Mesothelial cell of epicardium (in vitro differentiated cells): ENCODE results near the gene ADRA1B. TPM values are rescaled to one million over a fixed set of nuclear protein-coding genes. Genes with fewer than 3 reads are reported as not detected.
"Not testable (repeated sequence)": the region's sequence is repeated elsewhere in the genome, so short reads cannot be mapped to it uniquely, and the experiment has no call there.

ENCODE experiments used
- DNase-seq, 2 experiments: peaks; one replicate each; pipeline ENCODE4 v3.0.0; 2021; ENCODE audit warnings: low spot score in 2 of 2; ENCODE audit not compliant: unreplicated experiment in 2 of 2
- H3K27ac Mint-ChIP-seq: 2 replicates; pipeline ENCODE4 v1.8.0; 2021; ENCODE audit warnings: mixed read lengths
- H3K27me3 Mint-ChIP-seq: 2 replicates; pipeline ENCODE4 v1.8.0; 2021; ENCODE audit warnings: low read depth, mixed read lengths
- H3K36me3 Mint-ChIP-seq: 2 replicates; pipeline ENCODE4 v1.8.0; 2021; ENCODE audit warnings: mixed read lengths
- H3K4me1 Mint-ChIP-seq: 2 replicates; pipeline ENCODE4 v1.8.0; 2021; ENCODE audit warnings: mixed read lengths
- H3K4me3 Mint-ChIP-seq: 2 replicates; pipeline ENCODE4 v1.8.0; 2021; ENCODE audit warnings: mild to moderate bottlenecking, moderate library complexity, mixed read lengths
- H3K9me3 Mint-ChIP-seq: 2 replicates; pipeline ENCODE4 v1.8.0; 2021; ENCODE audit warnings: mixed read lengths
- total RNA-seq: library from RNA; stranded (reverse); gene quantifications from 3 replicates; pipeline ENCODE4 v1.2.1, GENCODE V29; 2021
- TF ChIP-seq, protein P1 (sequence below): fragments of 200-600 bp; sonication (generic); IDR thresholded peaks from one replicate; pipeline ENCODE4 v1.5.0; 2021; ENCODE audit warnings: antibody characterized with exemption; ENCODE audit not compliant: unreplicated experiment

The ADRA1B gene
- total RNA-seq, 1 donor from 2014 or later: 2.5 TPM

DNA sequence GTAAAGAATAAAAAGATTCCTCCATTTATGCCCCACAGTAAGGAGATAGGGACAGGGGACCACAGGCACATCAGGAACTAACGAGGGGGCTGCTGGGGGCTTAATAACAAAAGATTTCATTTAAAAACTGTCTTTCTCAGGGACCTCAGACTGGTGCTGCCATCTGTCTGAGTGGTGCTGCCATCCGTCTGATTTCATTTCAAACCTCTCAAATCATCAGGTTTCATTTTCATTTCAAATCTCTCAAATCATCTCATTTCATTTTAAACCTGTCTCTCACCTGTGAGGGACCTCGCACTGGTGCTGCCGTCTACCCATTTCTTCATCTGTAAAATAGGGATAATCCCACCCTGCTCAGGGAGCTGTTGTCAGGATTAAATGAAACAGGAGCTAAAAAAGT lies 45.9 kb downstream of the ADRA1B start:
- TF ChIP-seq, protein P1, sequence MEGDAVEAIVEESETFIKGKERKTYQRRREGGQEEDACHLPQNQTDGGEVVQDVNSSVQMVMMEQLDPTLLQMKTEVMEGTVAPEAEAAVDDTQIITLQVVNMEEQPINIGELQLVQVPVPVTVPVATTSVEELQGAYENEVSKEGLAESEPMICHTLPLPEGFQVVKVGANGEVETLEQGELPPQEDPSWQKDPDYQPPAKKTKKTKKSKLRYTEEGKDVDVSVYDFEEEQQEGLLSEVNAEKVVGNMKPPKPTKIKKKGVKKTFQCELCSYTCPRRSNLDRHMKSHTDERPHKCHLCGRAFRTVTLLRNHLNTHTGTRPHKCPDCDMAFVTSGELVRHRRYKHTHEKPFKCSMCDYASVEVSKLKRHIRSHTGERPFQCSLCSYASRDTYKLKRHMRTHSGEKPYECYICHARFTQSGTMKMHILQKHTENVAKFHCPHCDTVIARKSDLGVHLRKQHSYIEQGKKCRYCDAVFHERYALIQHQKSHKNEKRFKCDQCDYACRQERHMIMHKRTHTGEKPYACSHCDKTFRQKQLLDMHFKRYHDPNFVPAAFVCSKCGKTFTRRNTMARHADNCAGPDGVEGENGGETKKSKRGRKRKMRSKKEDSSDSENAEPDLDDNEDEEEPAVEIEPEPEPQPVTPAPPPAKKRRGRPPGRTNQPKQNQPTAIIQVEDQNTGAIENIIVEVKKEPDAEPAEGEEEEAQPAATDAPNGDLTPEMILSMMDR: no peak
- Mint-ChIP-seq H3K4me1 (peaks cover 2% of the 10 kb centered on the region), H3K9me3 (no peaks in the 10 kb centered on the region), H3K27ac (no peak overlapping the region), H3K36me3 (no peaks in the 10 kb centered on the region), H3K27me3 (peaks cover 9% of the 10 kb centered on the region), H3K4me3 (no peak overlapping the region)
- DNase-seq: no peak

DNA sequence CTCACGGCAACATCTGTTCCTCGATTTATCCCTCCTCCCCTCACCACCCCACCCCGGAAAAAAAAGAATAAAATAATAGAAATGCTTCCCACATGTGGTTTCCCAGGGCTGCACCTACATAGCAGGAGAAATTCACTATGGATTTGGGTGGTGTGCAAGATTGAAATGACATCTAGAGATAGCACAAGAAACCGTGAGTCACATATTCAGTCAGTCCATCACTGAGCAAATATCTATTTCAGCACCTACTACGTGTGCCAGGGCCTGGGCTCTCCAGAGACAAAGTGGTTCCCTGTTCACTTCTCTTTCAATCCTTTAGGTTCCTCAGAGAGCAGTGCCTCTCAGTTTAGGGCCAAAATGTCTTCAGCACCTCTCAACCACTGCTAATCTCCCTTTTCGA lies 47.7 kb downstream of the ADRA1B start:
- DNase-seq: no peak
- Mint-ChIP-seq H3K27me3 (peaks cover 11% of the 10 kb centered on the region), H3K4me1 (peaks cover 2% of the 10 kb centered on the region), H3K27ac (no peak overlapping the region), H3K36me3 (no peaks in the 10 kb centered on the region), H3K4me3 (no peak overlapping the region), H3K9me3 (no peaks in the 10 kb centered on the region)
- TF ChIP-seq, protein P1: no peak

DNA sequence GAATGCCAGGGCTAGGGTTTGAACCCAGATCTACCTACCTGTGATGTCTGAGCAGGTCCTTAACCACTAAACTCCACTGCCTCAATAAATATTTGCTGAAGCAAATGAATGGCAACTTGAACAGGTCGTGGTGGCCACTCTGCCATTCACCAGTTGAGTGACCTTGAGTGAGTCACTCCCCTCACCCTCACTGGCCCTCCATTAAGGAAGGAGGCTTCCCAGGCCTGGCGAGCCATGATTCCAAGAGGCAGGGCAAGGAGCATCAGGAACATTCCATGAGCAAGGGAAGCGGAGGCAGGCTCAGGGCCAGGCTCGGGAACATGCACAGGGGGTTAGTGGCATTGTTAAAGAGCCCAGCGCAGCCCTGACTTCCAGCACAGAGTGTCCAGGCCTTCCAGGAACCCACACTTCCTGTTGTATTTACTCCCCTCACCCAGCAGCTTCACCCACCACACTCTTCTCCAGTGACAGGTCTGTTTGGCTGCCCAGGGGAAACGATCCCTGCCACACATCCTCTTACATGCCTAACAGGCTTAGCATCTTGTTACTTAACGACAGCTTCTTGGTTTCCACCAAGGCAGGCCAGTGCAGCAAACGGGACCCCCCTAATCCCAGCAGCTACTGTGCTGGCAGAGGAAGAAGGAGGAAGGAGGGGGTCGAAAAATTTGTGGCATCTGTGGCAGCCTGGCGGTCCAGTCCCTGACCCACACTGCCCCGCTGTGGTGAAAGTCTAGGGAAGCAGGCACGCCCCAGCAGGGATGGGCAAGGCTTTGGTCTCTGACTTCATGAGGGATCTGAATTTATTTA lies 49.0 kb downstream of the ADRA1B start:
- H3K27me3 Mint-ChIP-seq: peaks cover 17% of the 10 kb centered on the region
- peak; percentile 34 to 66 for DNase-seq

DNA sequence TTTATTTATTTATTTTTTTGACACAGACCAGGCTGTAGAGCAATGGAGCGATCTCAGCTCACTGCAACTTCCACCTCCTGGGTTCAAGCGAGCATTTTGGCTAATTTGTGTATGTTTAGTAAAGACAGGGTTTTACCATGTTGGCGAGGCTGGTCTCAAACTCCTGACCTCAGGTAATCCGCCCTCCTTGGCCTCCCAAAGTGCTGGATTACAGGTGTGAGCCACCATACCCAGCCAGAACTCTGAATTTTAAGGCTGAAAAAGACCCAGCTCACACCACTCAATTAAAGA lies 49.5 kb downstream of the ADRA1B start:
- TF ChIP-seq, protein P1: peak; percentile 5
- H3K4me1 Mint-ChIP-seq, H3K36me3 Mint-ChIP-seq, DNase-seq, H3K27ac Mint-ChIP-seq, H3K9me3 Mint-ChIP-seq, H3K4me3 Mint-ChIP-seq: not testable (repeated sequence)
- peaks cover 22% of the 10 kb centered on the region for H3K27me3 Mint-ChIP-seq

More for the DNA sequence above, 49.0 kb downstream of the ADRA1B start:
- H3K4me1 Mint-ChIP-seq: peaks cover 2% of the 10 kb centered on the region
- H3K36me3 Mint-ChIP-seq: no peaks in the 10 kb centered on the region
- H3K9me3 Mint-ChIP-seq: no peaks in the 10 kb centered on the region
- TF ChIP-seq, protein P1: peak; percentile 45
- H3K27ac Mint-ChIP-seq: no peak overlapping the region
- no peak overlapping the region for H3K4me3 Mint-ChIP-seq

DNA sequence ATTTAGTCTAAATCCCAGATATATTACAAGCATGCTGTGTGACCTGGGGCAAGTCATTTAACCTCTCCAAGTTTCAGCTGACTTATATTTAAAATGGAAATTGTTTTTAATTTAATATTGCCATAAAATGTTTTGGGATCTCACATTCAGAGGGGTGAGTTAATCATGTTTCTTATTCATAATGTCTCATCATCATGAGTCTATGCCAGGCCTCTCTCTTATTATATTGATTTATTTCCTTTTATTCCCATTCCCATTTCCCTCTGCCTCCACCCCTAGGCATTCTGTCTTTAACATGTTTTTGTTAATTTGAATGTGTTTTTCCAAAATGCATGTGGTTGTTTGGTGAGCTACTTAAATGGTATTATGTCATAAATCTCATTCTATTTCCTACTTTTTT lies 53.7 kb downstream of the ADRA1B start:
- DNase-seq: no peak
- Mint-ChIP-seq H3K36me3 (no peaks in the 10 kb centered on the region), H3K9me3 (no peaks in the 10 kb centered on the region), H3K4me1 (peaks cover 4% of the 10 kb centered on the region), H3K27me3 (peaks cover 53% of the 10 kb centered on the region), H3K4me3 (no peak overlapping the region), H3K27ac (no peak overlapping the region)
- TF ChIP-seq, protein P1: no peak

DNA sequence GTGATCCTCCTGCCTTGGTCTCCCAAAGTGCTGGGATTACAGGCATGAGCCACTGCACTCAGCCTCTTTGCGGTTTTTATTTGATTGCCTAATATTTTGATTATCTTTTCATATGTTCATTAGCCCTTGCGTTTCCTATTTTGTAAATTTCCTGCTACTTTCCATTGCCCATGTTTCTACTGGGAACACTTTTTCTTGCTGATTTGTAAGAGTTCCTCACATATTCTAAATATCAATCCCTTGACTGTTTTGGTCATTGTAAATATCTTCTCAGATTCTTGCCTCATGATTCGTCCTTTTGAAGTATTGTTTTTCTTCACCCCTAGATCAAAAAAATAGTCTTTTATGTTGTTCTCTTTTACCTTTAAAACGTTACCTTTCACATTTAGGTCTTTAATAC lies 54.8 kb downstream of the ADRA1B start:
- no peaks in the 10 kb centered on the region for H3K9me3 Mint-ChIP-seq
- no peak for DNase-seq

More for the DNA sequence above, 54.8 kb downstream of the ADRA1B start:
- Mint-ChIP-seq H3K36me3 (no peaks in the 10 kb centered on the region), H3K27me3 (peaks cover 52% of the 10 kb centered on the region), H3K27ac (no peak overlapping the region), H3K4me1 (peaks cover 2% of the 10 kb centered on the region), H3K4me3 (no peak overlapping the region)
- TF ChIP-seq, protein P1: no peak
